Epidermal melanocyte (primary cell): ENCODE measurements around the gene EIF4E1B.
"Not testable (repeated sequence)": the region's sequence is repeated elsewhere in the genome, so short reads cannot be mapped to it uniquely, and the experiment has no call there.

Experiments used
- DNase-seq: peaks from one replicate; pipeline ENCODE4 v3.0.0; 2011; ENCODE audit warnings: low spot score; ENCODE audit not compliant: insufficient read length

Gene EIF4E1B, protein sequence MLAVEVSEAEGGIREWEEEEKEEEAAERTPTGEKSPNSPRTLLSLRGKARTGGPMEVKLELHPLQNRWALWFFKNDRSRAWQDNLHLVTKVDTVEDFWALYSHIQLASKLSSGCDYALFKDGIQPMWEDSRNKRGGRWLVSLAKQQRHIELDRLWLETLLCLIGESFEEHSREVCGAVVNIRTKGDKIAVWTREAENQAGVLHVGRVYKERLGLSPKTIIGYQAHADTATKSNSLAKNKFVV

GRCh38 chr5:176629853-176630680 is at the start of gene EIF4E1B, which contains the start of gene SNCB:
Gene EIF4E1B, plus strand, starts transcription at chr5:176630675. Its CDS starts 12,113 bp downstream, at chr5:176642788.
Gene SNCB, minus strand, starts transcription at chr5:176630534. Its CDS starts 880 bp downstream, at chr5:176629654.
- no peak for DNase-seq

DNA sequence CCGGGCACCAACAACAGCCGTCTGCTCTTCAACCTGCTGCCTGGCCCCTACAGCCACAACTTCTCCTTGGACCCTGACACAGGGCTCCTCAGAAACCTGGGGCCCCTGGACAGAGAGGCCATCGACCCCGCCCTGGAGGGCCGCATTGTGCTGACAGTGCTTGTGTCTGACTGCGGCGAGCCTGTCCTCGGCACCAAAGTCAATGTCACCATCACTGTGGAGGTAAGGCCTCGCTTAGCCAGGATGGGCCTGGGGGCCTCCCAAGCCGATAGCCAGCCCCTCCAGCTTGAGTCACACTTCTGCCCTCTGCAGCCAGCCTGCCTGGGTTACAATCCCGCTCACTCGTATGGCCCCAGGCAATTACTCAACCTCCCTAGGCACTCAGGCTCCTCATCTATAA is 49.1 kb upstream of the EIF4E1B start:
- no peak for DNase-seq

GRCh38 chr5:176583076-176583475 is 47.4 kb upstream of the EIF4E1B start:
- no peak for DNase-seq

GRCh38 chr5:176587398-176587797 is 43.1 kb upstream of the EIF4E1B start:
- no peak for DNase-seq

DNA sequence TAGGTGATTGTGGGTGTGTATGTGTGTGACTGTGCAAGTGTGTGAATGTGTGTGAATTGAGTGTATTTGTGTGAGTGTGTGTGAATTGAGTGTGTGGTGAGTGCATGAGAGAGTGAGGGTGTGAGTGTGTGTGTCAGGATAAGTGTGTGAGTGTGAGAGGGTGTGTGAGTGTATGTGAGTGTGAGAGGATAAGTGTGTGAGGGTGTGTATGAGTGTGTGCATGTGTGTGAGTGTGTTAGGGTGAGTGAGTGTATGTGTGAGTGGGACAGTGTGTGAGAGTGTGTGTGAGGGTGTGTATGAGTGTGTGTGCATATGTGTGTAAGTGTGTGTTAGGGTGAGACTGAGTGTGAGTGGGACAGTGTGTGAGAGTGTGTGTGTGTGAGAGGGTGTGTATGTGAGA is 42.2 kb upstream of the EIF4E1B start:
- no peak for DNase-seq

GRCh38 chr5:176589039-176589769 is 41.3 kb upstream of the EIF4E1B start:
- DNase-seq: no peak

- no peak for DNase-seq
Observed at GRCh38 chr5:176590035-176590717, 40.3 kb upstream of the EIF4E1B start.

- not testable (repeated sequence) for DNase-seq
Observed at GRCh38 chr5:176591667-176592066, 38.8 kb upstream of the EIF4E1B start.

DNA sequence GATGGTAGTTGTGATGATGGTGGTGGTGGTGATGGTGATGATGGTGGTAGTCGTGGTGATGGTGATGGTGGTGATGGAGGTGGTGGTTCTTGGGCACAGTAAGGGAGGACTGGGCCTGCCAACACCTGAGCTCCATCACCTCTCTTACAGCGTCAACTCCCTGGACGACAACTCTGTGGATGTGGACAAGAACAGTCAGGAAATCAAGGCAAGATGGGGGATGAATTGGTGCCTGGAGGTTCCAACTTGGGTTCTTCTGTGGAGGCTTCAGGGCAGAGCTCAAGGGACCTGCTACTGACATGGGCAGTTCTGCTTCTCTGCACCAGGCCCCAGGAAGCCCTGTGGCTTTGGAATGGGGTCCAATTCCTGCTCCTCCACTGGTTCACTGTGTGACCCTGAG is 37.9 kb upstream of the EIF4E1B start:
- DNase-seq: no peak

DNA sequence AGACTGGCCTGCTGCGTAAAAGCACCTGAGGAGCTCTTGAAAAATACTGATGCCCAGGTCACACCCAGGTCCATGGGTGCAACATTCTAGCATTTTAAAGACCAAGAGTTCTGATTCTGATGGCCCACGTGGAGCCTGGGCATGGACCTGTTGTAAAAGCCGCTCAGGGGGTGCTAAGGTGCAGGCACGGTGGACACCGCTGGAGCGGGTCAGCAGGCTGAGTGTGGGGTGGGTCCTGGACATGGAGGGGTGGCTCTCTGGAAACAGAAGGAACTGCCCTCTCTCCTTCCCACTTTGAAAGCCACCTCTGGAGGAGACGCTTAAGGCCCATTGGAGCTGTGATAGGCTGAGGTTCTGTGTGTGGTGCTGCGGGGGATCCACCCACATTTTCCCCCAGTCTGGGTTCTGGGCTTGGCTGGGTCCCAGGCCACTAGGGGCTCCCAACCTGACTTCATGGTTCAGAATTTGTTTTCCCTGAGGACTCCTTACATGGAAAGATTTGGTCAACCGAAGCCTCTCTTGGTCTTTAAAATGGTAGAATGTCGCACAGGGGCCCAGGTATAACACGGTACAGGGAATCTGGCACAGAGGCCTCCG is 37.1 kb upstream of the EIF4E1B start:
- DNase-seq: no peak

- no peak for DNase-seq
Observed at GRCh38 chr5:176594554-176594953, 35.9 kb upstream of the EIF4E1B start.

- DNase-seq: no peak
Observed at GRCh38 chr5:176595386-176595943, 35.0 kb upstream of the EIF4E1B start.

DNA sequence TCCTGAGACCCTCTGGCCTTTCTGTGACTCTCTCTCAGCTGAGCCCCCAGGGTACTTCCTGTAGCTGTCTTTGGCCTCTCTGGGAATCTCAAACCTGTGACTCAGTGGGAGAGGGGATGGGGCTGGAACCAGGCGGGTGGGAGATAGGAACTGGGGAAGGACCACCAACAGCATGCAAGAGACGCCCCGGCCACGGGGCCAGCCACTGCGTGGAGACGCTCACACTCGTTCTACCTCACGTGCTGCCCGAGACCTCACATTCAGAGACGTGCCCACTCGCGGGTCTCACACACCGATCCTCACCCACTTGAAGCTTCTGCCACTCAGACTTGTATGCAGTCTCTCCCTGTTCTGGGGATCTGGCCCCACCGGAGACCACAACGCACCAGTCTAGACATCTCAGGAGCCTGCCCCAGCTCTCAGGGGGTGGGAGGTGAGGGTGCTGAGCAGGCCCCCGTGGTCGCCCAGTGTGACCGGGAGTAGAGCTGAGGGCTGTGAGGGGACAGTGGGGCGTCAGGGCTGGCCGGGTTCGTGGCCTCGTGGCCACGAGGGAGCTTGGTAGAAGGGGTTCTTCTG is 34.3 kb upstream of the EIF4E1B start:
- DNase-seq: no peak

GRCh38 chr5:176596689-176597416 is 33.6 kb upstream of the EIF4E1B start:
- DNase-seq: no peak

DNA sequence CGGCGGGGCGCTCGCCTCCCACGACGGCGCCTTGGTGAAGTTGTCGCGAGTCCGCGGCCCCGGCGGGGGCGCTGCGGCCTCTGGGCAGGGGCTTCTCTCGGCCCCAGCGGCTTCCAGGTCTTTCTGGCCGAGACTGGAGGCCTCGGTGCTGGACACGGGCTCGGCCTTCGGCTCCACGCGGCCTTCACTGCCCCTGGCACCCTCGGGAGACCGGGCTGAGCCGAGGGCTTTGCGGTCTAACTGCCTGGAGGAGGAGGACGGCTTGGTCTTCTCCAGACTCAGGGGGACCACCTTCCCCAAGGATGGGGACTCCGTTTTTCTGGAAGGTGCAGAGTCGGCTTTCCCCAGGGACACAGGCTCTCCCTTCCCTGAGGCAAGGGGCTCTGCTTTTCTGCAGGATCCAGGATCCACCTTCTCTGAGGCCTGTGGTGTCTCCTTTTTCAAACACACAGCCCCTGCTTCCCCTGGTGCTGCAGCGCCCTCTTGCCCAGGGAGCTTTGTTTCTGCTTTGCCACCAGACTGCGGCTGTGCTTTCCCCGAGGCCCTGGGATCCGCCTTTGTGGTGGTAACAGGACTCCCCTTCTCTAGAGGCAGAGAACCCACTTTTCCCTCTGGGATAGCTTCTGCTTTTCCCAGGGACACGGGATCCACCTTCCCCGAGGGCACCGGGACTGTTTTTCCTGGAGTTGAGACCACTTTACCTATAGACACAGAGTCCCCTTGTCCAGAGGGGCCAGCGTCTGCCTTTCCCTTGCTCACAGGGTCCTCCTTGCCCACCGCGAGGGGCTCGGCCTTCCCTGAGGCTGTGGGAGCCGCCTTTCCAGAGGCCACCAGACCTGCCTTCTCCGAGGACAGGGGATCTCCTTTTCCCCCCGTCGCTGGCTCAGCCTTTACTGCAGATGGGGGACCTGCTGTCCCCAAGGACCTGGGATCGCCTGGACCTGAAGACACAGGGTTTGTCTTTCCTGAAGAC is 32.8 kb upstream of the EIF4E1B start:
- no peak for DNase-seq

GRCh38 chr5:176599749-176600430 is 30.6 kb upstream of the EIF4E1B start:
- not testable (repeated sequence) for DNase-seq

- no peak for DNase-seq
Observed at GRCh38 chr5:176601901-176602482, 28.5 kb upstream of the EIF4E1B start.

DNA sequence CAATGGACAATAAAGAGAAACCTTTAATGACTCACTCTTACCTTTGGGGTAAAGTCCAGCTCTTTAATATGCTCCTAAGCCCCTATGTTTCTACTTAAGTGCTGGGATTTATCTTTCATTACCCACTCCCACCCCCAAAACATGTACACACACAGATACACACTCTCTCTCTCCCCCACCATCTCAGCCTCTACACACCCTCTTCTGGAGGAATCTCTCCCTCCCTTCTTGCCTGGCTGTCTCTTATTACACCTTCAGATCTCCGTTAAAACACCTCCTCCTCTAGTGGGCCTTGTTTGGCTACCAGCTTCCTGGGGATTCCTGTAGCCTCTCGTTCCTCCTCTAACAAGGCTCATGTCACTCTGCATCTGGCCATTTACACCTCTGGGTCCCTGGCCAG is 27.4 kb upstream of the EIF4E1B start:
- no peak for DNase-seq
